Mucosa of stomach (tissue), 1 donor: ENCODE data around the gene ASPDH.

ENCODE experiments used
- H3K27me3 ChIP-seq: one replicate; pipeline ENCODE4 v1.7.0; 2013; ENCODE audit warnings: mild to moderate bottlenecking, low read length; ENCODE audit not compliant: control insufficient read depth, insufficient read depth
- H3K36me3 ChIP-seq: one replicate; pipeline ENCODE4 v1.7.0; 2013; ENCODE audit warnings: low read length; ENCODE audit not compliant: control insufficient read depth, insufficient read depth
- H3K4me1 ChIP-seq: one replicate; pipeline ENCODE4 v1.7.0; 2013; ENCODE audit warnings: mild to moderate bottlenecking, low read length; ENCODE audit not compliant: control insufficient read depth, insufficient read depth
- H3K4me3 ChIP-seq: one replicate; pipeline ENCODE4 v1.7.0; 2013; ENCODE audit warnings: low read length
- H3K9ac ChIP-seq: one replicate; pipeline ENCODE4 v1.7.0; 2013; ENCODE audit warnings: mild to moderate bottlenecking, low read length, moderate library complexity
- H3K9me3 ChIP-seq: one replicate; pipeline ENCODE4 v1.7.0; 2013; ENCODE audit warnings: mild to moderate bottlenecking, low read length, moderate library complexity; ENCODE audit not compliant: control insufficient read depth
- donor health status: Pancreatic carcinoma.

The ASPDH gene

GRCh38 chr19:50553134-50553703, 39.5 kb upstream of the ASPDH start:
- Histone ChIP-seq H3K36me3 (no peaks in the 10 kb centered on the region), H3K27me3 (peaks cover 52% of the 10 kb centered on the region), H3K9me3 (no peaks in the 10 kb centered on the region), H3K9ac (no peak overlapping the region), H3K4me1 (peaks cover 4% of the 10 kb centered on the region), H3K4me3 (no peak overlapping the region)

- H3K36me3 ChIP-seq: no peaks in the 10 kb centered on the region
- H3K4me1 ChIP-seq: peaks cover 4% of the 10 kb centered on the region
- H3K9me3 ChIP-seq: no peaks in the 10 kb centered on the region
- H3K27me3 ChIP-seq: peaks cover 52% of the 10 kb centered on the region
- no peak overlapping the region for H3K4me3 ChIP-seq
- no peak overlapping the region for H3K9ac ChIP-seq
Observed at GRCh38 chr19:50552540-50552939, 38.8 kb upstream of the ASPDH start.

GRCh38 chr19:50551715-50552187, 38.0 kb upstream of the ASPDH start:
- no peaks in the 10 kb centered on the region for H3K36me3 ChIP-seq

GRCh38 chr19:50551034-50551714, 37.5 kb upstream of the ASPDH start:
- H3K27me3 ChIP-seq: peaks cover 40% of the 10 kb centered on the region
- H3K9ac ChIP-seq: no peak overlapping the region
- H3K4me1 ChIP-seq: peaks cover under 1% of the 10 kb centered on the region
- no peaks in the 10 kb centered on the region for H3K9me3 ChIP-seq
- H3K4me3 ChIP-seq: no peak overlapping the region
- no peaks in the 10 kb centered on the region for H3K36me3 ChIP-seq

More at GRCh38 chr19:50551715-50552187, 38.0 kb upstream of the ASPDH start:
- peaks cover 46% of the 10 kb centered on the region for H3K27me3 ChIP-seq
- H3K4me3 ChIP-seq: no peak overlapping the region
- H3K9ac ChIP-seq: no peak overlapping the region
- peaks cover 4% of the 10 kb centered on the region for H3K4me1 ChIP-seq
- no peaks in the 10 kb centered on the region for H3K9me3 ChIP-seq

- Histone ChIP-seq H3K36me3 (no peaks in the 10 kb centered on the region), H3K4me3 (no peak overlapping the region), H3K9me3 (no peaks in the 10 kb centered on the region), H3K27me3 (peaks cover 34% of the 10 kb centered on the region), H3K9ac (no peak overlapping the region), H3K4me1 (no peaks in the 10 kb centered on the region)
Observed at GRCh38 chr19:50550594-50550966, 36.9 kb upstream of the ASPDH start.

GRCh38 chr19:50549927-50550593, 36.3 kb upstream of the ASPDH start:
- H3K4me1 ChIP-seq: no peaks in the 10 kb centered on the region
- H3K27me3 ChIP-seq: peaks cover 29% of the 10 kb centered on the region
- no peak overlapping the region for H3K4me3 ChIP-seq
- no peaks in the 10 kb centered on the region for H3K9me3 ChIP-seq
- H3K36me3 ChIP-seq: no peaks in the 10 kb centered on the region
- H3K9ac ChIP-seq: no peak overlapping the region

- H3K9me3 ChIP-seq: no peaks in the 10 kb centered on the region
- no peak overlapping the region for H3K9ac ChIP-seq
- no peaks in the 10 kb centered on the region for H3K4me1 ChIP-seq
- H3K4me3 ChIP-seq: no peak overlapping the region
- H3K36me3 ChIP-seq: no peaks in the 10 kb centered on the region
- peaks cover 21% of the 10 kb centered on the region for H3K27me3 ChIP-seq
Observed at GRCh38 chr19:50549059-50549926, 35.6 kb upstream of the ASPDH start.

- no peaks in the 10 kb centered on the region for H3K4me1 ChIP-seq
- H3K27me3 ChIP-seq: peaks cover 20% of the 10 kb centered on the region
- H3K4me3 ChIP-seq: no peak overlapping the region
- H3K9ac ChIP-seq: no peak overlapping the region
- H3K36me3 ChIP-seq: no peaks in the 10 kb centered on the region
- no peaks in the 10 kb centered on the region for H3K9me3 ChIP-seq
Observed at GRCh38 chr19:50548191-50549058, 34.7 kb upstream of the ASPDH start.

GRCh38 chr19:50547385-50548190, 33.9 kb upstream of the ASPDH start:
- H3K27me3 ChIP-seq: peaks cover 17% of the 10 kb centered on the region
- H3K4me3 ChIP-seq: no peak overlapping the region
- no peaks in the 10 kb centered on the region for H3K9me3 ChIP-seq
- H3K36me3 ChIP-seq: no peaks in the 10 kb centered on the region
- H3K4me1 ChIP-seq: no peaks in the 10 kb centered on the region
- H3K9ac ChIP-seq: no peak overlapping the region

- Histone ChIP-seq H3K4me1 (no peaks in the 10 kb centered on the region), H3K4me3 (no peak overlapping the region), H3K27me3 (peaks cover 10% of the 10 kb centered on the region), H3K9ac (no peak overlapping the region), H3K9me3 (no peaks in the 10 kb centered on the region), H3K36me3 (no peaks in the 10 kb centered on the region)
Observed at GRCh38 chr19:50546527-50547221, 33.0 kb upstream of the ASPDH start.
